GM10266 (cell line): ENCODE data around the gene ADSS2.

ENCODE experiments used
- DNase-seq: peaks from one replicate; pipeline ENCODE4 v3.0.0; 2012; ENCODE audit errors: extremely low spot score
- TF ChIP-seq, protein P1 (sequence below): IDR thresholded peaks from 2 replicates; pipeline ENCODE4 v1.5.1; 2012; ENCODE audit warnings: mild to moderate bottlenecking, low read depth; ENCODE audit not compliant: control insufficient read depth, insufficient read depth; ENCODE audit errors: missing control alignments

ADSS2 gene

DNA sequence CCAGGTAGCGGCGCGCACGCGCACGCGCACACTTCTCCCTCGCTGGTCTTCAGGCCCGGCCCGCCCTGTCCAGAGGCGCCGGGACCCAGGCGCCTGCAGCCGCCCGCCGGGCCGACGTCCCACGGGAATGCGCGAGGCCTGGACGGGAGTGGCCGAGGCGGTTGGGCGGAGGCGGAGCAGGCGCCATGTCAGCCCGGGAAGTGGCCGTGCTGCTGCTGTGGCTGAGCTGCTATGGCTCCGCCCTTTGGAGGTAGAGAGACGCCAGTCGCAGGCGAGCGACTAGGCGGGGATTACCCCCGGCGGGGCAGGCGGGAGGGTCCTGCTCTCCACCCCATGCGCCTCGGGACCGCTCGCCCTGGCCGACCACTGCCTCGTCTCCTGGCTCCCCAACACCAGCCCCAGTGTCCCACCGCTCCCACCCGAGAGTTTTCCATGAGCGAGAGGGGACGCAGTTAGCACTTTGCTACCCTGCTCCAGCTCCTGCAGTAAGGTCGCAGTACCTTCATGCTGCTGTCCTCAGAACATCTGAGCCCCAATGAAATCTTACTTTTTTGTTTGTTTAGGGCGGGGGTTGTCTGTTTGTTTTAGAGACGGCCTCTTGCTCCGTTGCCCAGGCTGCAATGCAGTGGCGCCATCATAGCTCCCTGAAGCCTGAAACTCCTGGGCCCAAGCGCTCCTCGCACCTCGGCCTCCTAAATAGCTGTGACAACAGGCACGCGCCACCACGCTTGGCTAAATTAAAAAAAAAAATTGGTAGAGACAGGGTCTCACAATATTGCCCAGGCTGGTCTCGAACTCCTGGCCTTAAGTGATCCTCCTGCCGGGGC lies 9.7 kb upstream of the ADSS2 start, which contains the start of gene CATSPERE:
CATSPERE (plus strand) TSS at position 29 of the 827 bp plus-strand sequence; CDS start at position 186, 157 bp downstream.
- DNase-seq, result peak; percentile 87
- TF ChIP-seq, protein P1, sequence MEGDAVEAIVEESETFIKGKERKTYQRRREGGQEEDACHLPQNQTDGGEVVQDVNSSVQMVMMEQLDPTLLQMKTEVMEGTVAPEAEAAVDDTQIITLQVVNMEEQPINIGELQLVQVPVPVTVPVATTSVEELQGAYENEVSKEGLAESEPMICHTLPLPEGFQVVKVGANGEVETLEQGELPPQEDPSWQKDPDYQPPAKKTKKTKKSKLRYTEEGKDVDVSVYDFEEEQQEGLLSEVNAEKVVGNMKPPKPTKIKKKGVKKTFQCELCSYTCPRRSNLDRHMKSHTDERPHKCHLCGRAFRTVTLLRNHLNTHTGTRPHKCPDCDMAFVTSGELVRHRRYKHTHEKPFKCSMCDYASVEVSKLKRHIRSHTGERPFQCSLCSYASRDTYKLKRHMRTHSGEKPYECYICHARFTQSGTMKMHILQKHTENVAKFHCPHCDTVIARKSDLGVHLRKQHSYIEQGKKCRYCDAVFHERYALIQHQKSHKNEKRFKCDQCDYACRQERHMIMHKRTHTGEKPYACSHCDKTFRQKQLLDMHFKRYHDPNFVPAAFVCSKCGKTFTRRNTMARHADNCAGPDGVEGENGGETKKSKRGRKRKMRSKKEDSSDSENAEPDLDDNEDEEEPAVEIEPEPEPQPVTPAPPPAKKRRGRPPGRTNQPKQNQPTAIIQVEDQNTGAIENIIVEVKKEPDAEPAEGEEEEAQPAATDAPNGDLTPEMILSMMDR, result no peak

DNA sequence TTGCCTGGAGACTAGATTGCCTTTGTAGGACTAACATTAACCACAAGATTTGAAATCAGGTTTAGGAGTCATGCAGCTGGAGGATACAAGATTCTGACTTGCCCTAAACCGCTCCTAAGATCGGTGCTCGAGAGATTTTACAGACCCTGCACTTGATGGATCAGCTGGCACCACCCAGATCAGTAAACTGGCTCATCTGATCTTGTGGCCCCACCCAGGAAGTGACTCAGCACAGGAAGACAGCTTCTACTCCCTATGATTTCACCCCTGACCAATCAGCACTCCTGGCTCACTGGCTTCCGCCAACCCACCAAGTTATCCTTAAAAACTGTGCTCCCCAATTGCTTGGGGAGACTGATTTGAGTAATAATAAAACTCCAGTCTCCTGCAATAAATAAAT lies 8.5 kb upstream of the ADSS2 start:
- DNase-seq, result no peak
- TF ChIP-seq, protein P1, result no peak

DNA sequence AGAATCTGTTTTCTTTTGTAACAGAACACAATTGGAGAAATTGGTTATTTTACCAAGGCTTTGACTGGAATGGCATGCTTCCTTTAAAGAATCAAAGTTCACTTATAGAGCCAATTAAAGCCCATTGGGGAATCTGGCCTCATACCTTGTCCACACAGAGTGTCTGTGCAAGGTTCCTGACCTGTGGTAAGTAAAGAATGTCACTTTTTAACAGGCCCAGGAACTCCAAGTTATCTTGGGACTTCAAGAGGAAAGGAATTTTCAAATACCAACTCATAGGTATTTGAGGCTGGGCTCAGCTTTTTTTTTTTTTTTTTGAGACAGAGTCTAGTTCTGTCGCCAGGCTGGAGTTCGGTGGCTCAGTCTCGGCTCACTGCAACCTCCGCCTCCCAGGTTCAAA lies 7.1 kb upstream of the ADSS2 start:
- no peak for DNase-seq
- TF ChIP-seq, protein P1, result no peak

DNA sequence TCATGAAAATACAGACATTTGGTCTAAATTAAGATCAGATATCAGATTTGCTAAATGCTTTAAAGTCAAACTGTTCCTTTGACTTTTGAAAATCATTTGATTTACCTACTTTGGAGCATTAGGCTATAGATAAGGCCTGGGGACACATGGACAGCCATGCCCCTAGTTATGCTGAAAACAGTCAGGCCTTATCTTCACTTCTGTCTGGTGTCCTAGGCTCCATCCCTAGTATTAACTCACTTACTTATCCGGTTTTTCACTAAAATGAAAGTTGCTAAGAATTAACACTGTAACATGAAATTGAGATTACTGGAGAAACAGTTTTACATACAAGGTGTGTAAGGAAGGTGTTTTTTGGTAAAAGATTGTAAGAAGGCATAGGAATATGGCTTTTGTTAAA lies 4.9 kb upstream of the ADSS2 start:
- DNase-seq, result no peak
- TF ChIP-seq, protein P1, result no peak

DNA sequence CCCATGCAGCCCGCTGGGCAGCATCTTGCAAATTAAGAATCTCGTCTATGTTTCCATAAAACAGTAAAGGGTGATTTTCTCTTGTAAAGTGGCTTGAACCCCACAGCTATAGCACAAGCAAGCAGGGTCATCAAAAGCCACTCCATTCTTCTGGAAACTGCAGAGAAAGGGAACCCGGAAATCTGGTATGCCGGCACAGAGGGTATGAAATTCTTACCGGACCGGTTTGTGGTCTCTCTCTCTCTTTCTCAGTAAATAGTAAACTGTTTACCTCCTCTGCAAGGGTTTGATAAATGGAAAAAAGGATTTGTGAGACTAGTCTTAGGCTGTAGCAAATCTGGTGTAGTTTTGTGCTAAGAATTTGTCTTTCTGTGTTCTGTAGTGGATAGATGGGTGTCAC lies 2.7 kb upstream of the ADSS2 start:
- DNase-seq, result no peak
- TF ChIP-seq, protein P1, result no peak

DNA sequence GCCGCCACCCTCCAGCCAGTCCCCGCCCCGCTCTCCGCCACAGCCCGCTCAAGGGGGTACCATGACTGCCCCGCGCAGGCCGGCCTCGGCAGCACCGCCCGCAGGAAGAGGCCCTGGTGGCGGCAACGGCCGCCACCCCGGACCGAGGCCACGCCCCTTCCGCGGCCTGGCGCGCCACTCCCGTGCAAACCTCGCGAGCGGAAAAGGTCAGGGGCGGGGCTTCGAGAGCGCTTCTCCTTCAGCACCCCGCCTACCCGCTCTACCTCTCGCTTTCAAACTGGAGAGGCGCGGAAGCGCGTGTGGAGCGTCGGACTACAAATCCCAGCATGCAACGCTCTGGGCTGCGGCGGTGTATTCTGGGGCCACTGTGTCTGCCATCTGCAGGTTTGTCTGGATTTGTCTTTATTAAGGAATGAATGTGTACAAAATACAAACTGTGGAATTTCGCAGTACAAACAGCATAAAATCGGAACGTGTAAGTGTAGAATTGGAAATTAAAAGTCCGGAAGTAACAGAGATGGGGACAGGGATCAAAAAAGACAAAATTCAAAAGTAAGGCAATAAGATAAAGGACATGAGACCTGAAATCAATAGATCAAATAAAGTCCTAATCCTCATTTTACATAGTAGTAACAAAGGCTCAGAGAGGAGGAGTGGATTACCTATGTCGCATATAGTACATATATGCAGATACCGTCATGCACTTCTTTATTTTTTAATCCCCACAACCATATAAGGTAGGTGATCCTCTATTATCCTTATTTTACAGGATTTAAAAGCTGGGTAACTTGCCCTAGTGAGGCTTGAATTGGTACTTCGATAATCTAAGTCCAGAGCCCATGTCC lies 464 bp upstream of the ADSS2 start:
- TF ChIP-seq, protein P1, result peak; percentile 62
- DNase-seq, result peak; percentile 97
